Astrocyte of the cerebellum (primary cell): ENCODE measurements around the gene HGS.

Source experiments
- DNase-seq: peaks from one replicate; pipeline ENCODE4 v3.0.0-alpha.2; 2011; ENCODE audit warnings: low read depth
- H3K4me3 ChIP-seq: 2 replicates; pipeline ENCODE4 v1.5.1; 2011; ENCODE audit warnings: mild to moderate bottlenecking, low read depth, low read length, moderate library complexity
- CTCF ChIP-seq: IDR thresholded peaks from 2 replicates; pipeline ENCODE4 v1.5.1; 2012; ENCODE audit warnings: low read length, low read depth, moderate library complexity, mild to moderate bottlenecking; ENCODE audit errors: missing control alignments
- in situ Hi-C: cut with HindIII; loops from 2 replicates; pipeline ENCODE4 v1.10.0; 2017; ENCODE audit warnings: low sequenced_read_pairs

HGS gene

DNA sequence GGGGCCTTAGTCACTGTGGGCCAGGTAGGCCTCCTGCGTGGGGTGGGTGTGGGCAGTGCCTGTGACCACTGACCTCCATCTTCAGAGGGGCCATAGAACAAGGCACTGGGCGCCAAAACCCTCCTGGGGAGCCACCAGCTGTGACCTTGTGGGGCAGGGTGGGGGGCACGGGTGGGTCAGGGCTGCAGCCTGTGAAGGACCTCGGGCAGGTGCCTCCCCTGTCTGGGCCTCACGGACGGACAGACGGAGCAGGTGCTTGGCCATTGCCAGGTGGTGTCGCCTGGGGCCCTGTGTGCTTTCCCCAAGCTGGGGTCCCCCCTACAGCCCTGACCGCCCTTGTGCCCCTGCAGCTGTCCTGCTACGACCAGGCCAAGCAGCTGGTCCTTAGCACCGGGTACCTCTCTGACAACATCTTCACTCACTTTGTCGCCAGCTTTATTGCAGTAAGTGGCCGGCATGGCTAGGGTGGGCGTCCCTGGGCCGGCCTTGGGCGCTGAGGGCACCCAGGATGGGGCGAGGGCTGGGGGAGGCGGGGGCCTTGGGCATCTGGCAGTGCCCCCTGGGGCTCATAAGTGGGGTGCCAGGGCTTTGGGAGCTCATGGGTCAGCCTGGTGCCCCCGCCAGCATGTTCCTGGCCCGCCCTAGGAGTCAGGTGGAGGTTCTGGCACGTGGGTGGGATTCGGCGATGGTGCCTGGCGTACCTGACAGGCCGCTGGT lies 33.4 kb downstream of the HGS start:
- no peak for TF ChIP-seq CTCF
- H3K4me3 ChIP-seq, result no peak overlapping the region
- no peak for DNase-seq
- in situ Hi-C loops, result no loop called here

DNA sequence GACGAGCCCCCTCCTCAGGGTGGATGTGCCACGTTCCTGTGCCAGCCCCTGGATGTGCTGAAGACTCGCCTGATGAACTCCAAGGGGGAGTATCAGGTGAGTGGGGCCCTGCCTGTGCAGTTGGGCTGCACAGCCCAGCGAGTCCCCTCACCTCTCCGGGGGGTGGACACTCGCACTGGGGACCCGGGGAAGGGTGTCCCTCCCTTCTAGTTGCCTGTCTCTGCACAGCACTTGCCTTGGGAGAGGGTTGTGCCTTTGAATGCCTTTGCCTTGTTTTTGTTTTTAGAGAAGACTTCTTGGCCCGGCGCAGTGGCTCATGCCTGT lies 33.9 kb downstream of the HGS start:
- in situ Hi-C loops, result no loop called here
- TF ChIP-seq CTCF, result no peak
- no peak for DNase-seq
- no peak overlapping the region for H3K4me3 ChIP-seq

DNA sequence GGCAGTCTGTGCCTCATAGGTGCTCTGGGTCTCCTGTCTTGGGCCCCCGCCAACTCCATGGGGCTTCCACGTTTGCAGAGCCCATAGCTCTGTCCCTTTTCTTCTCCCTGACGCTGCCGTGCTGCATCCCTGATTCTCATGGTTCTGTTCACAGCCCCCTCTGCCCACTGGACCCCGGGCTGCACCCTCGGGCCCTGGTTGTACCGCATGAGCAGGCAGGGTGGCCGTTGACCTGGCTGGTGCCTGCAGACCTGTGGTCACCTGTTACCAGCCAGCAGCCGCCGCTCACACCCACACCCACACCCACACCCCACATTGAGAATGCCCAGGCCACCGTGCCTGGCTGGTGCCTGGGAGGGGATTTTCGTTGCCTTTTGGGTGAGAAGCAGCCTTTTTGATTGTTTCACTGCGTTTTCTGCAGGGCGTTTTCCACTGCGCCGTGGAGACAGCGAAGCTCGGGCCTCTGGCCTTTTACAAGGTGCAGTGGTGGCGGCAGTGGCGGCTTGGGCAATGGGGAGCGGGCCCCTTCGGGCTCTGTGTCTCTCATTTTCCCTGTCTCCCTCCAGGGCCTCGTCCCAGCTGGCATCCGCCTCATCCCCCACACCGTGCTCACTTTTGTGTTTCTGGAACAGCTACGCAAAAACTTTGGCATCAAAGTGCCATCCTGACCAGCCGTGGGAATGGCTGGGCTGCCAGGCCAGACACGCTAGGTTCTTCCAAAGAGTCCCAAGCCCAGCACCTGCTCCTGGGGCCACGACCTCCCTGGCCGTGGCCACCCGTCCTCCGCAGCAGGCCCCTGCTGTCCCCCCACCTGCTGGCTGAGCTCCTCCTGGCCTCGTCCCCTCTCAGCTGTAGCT lies 35.8 kb downstream of the HGS start:
- no peak overlapping the region for H3K4me3 ChIP-seq
- in situ Hi-C loops, result no loop called here
- no peak for TF ChIP-seq CTCF
- DNase-seq, result no peak

DNA sequence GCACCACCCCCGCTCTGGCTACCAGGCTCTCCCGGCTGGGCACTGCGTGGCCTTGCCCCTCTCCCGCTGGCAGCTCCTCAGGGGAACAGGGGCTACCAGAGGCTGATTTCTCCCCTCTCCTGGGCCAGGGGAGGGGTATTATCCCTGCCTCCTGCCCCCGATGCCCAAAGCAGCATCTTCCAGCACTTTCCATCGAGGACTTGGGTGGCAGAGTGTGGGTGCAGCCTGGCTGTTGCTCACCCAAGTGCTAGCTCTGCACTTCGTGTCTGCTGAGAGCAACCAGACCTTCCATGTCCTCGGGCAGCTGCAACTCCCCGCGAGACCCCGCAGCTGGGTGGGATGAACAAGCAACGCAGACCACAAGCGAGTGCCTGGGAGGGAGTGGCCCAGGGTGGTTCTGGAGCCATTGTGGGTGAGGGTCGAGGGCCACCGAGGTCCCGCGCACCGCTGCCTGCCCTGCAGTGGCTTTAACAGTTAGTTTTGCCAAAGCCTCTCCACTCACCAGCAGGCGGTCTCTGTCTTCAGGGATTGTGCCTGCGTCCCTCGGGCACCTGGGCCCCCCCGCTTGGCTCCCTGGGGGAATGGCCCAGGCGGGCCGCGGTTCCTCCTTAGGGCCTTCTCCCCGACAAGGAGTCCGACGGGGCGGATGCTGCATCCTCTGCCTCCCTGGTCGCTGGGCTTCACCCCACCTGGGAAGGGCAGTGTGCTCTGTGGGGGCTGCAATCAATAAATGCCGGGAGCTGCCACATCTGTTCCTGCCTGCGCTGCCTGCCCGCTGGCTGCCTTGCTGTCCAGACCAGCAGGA lies 36.7 kb downstream of the HGS start:
- in situ Hi-C loops, result no loop called here
- TF ChIP-seq CTCF, result no peak
- DNase-seq, result no peak

DNA sequence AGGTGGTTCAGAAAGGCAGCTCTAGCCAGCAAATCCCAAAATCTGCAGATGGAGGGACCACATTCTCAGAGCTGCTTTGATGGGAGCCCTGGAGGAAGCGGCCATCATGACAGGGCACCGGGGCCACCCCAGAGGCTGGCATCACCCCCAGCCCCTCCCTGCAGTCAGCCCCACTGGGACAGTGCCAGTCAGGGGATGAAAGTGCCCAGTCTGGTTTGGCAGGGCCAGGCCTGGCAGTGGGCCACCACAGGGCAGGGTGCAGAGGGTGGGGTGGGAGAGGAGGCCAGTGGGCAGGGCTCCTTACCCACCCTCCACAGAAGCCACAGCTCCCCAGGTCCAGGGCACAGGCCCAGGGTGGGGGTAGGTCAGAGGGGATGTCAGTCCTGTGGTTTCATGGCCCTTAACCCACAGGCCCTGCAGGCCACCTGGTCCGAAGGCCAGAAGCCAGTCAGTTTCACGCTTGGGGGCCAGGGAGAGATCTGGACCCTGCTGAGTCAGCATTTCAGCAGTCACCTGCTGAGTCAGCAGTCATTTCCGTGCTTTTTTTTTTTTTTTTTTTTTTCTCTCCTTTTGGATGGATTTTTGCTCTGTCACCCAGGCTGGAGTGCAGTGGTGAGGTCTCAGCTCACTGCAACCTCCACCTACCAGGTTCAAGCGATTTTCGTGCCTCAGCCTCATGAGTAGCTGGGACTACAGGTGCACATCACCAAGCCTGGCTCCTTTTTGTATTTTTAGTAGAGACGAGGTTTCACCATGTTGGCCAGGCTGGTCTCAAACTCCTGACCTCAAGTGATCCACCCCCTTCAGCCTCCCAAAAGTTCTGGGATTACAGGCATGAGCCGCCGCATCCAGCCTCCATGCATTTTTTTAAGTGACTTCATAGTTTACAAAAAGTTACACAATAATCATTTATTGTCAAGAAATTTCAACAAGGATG lies 38.6 kb downstream of the HGS start:
- no peak for DNase-seq
- TF ChIP-seq CTCF, result no peak
- H3K4me3 ChIP-seq, result no peak overlapping the region
- in situ Hi-C loops, result no loop called here

More for the DNA sequence above, 36.7 kb downstream of the HGS start:
- no peak overlapping the region for H3K4me3 ChIP-seq
